Glutamatergic neuron (in vitro differentiated cells): ENCODE results near the gene ADAM8. TPM values are rescaled to one million over a fixed set of nuclear protein-coding genes. Genes with fewer than 3 reads are reported as not detected.
A peak's percentile ranks its signal among the peaks of the same experiment; 100 is the strongest.
"Not testable (repeated sequence)": the region's sequence is repeated elsewhere in the genome, so short reads cannot be mapped to it uniquely, and the experiment has no call there.

Experiments
- DNase-seq: peaks from one replicate; pipeline ENCODE4 v3.0.0; 2022
- H3K27ac Mint-ChIP-seq: one replicate; pipeline ENCODE4 v1.8.0; 2020; ENCODE audit warnings: mild to moderate bottlenecking, mixed read lengths, inconsistent platforms; ENCODE audit not compliant: unreplicated experiment
- H3K27me3 Mint-ChIP-seq: one replicate; pipeline ENCODE4 v1.8.0; 2020; ENCODE audit warnings: mild to moderate bottlenecking, moderate library complexity, mixed read lengths, inconsistent platforms; ENCODE audit not compliant: unreplicated experiment
- H3K36me3 Mint-ChIP-seq: one replicate; pipeline ENCODE4 v1.8.0; 2020; ENCODE audit warnings: mild to moderate bottlenecking, mixed read lengths, inconsistent platforms; ENCODE audit not compliant: unreplicated experiment
- H3K4me1 Mint-ChIP-seq: one replicate; pipeline ENCODE4 v1.8.0; 2020; ENCODE audit warnings: mild to moderate bottlenecking, low read depth, mixed read lengths, inconsistent platforms; ENCODE audit not compliant: unreplicated experiment
- H3K4me3 Mint-ChIP-seq: one replicate; pipeline ENCODE4 v1.8.0; 2020; ENCODE audit warnings: mild to moderate bottlenecking, mixed read lengths, inconsistent platforms; ENCODE audit not compliant: unreplicated experiment
- H3K9me3 Mint-ChIP-seq: one replicate; pipeline ENCODE4 v1.8.0; 2020; ENCODE audit warnings: mild to moderate bottlenecking, moderate library complexity, mixed read lengths, inconsistent platforms; ENCODE audit not compliant: unreplicated experiment
- CTCF ChIP-seq: fragments of 200-600 bp; sonication (generic); IDR thresholded peaks from one replicate; pipeline ENCODE4 v1.5.0; 2021; ENCODE audit not compliant: partially characterized antibody, unreplicated experiment
- total RNA-seq: library from RNA; stranded (reverse); fragmentation: NEBNext Ultra II Directional; extraction: Animal tissue kit (Norgen Biotek cat#: 25700); gene quantifications from one replicate; pipeline ENCODE4 v1.2.1, GENCODE V29; 2021; ENCODE audit not compliant: unreplicated experiment

Gene ADAM8
- total RNA-seq, 1 donor from 2014 or later = 5.4 TPM

GRCh38 chr10:133235265-133235855 is 41.3 kb downstream of the ADAM8 start:
- Mint-ChIP-seq H3K36me3 (no peaks in the 10 kb centered on the region), H3K9me3 (peaks cover 5% of the 10 kb centered on the region), H3K4me1 (peaks cover 4% of the 10 kb centered on the region), H3K27me3 (peaks cover 23% of the 10 kb centered on the region), H3K4me3 (no peak overlapping the region), H3K27ac (no peak overlapping the region)
- TF ChIP-seq CTCF = no peak
- DNase-seq = no peak

- H3K27ac Mint-ChIP-seq, DNase-seq, H3K9me3 Mint-ChIP-seq, H3K4me3 Mint-ChIP-seq, H3K4me1 Mint-ChIP-seq, H3K36me3 Mint-ChIP-seq: not testable (repeated sequence)
- H3K27me3 Mint-ChIP-seq = peaks cover 23% of the 10 kb centered on the region
Measured at GRCh38 chr10:133234796-133235195, 41.9 kb downstream of the ADAM8 start.

GRCh38 chr10:133231946-133232574 is 44.6 kb downstream of the ADAM8 start:
- Mint-ChIP-seq H3K4me3 (no peak overlapping the region), H3K27ac (no peak overlapping the region)
- no peak for DNase-seq

GRCh38 chr10:133231244-133231945 is 45.3 kb downstream of the ADAM8 start:
- H3K27me3 Mint-ChIP-seq = peaks cover 26% of the 10 kb centered on the region
- H3K4me1 Mint-ChIP-seq = peaks cover 2% of the 10 kb centered on the region
- TF ChIP-seq CTCF = no peak
- no peaks in the 10 kb centered on the region for H3K36me3 Mint-ChIP-seq
- H3K27ac Mint-ChIP-seq = no peak overlapping the region
- peaks cover 7% of the 10 kb centered on the region for H3K9me3 Mint-ChIP-seq
- DNase-seq = peak; percentile 48
- peak overlapping the region; percentile 25 for H3K4me3 Mint-ChIP-seq

More at GRCh38 chr10:133231946-133232574, 44.6 kb downstream of the ADAM8 start:
- Mint-ChIP-seq H3K4me1 (peaks cover 2% of the 10 kb centered on the region), H3K27me3 (peaks cover 26% of the 10 kb centered on the region), H3K9me3 (peaks cover 7% of the 10 kb centered on the region), H3K36me3 (no peaks in the 10 kb centered on the region)
- no peak for TF ChIP-seq CTCF

- H3K9me3 Mint-ChIP-seq = peaks cover 7% of the 10 kb centered on the region
- peaks cover 2% of the 10 kb centered on the region for H3K4me1 Mint-ChIP-seq
- no peak overlapping the region for H3K4me3 Mint-ChIP-seq
- no peak for TF ChIP-seq CTCF
- DNase-seq = peak; percentile 53
- peaks cover 27% of the 10 kb centered on the region for H3K27me3 Mint-ChIP-seq
- no peaks in the 10 kb centered on the region for H3K36me3 Mint-ChIP-seq
- H3K27ac Mint-ChIP-seq = no peak overlapping the region
Measured at GRCh38 chr10:133230387-133231195, 46.1 kb downstream of the ADAM8 start.
